Endodermal cell (in vitro differentiated cells): ENCODE data around the gene DLG2. TPM values are rescaled to one million over a fixed set of nuclear protein-coding genes. Genes with fewer than 3 reads are reported as not detected.

ENCODE experiments used
- DNase-seq: peaks from one replicate; pipeline ENCODE4 v3.0.0-alpha.2; 2017
- H3K27ac ChIP-seq: 2 replicates; pipeline ENCODE4 v1.5.1; 2013; ENCODE audit warnings: mild to moderate bottlenecking, low read depth, low read length, moderate library complexity
- H3K27me3 ChIP-seq: 2 replicates; pipeline ENCODE4 v1.6.1; 2013; ENCODE audit warnings: mild to moderate bottlenecking, low read length, moderate library complexity; ENCODE audit not compliant: insufficient read depth, control insufficient read depth, poor library complexity, severe bottlenecking
- H3K36me3 ChIP-seq: 2 replicates; pipeline ENCODE4 v1.7.0; 2013; ENCODE audit warnings: mild to moderate bottlenecking, low read length, moderate library complexity; ENCODE audit not compliant: control insufficient read depth, insufficient read depth
- H3K4me1 ChIP-seq: one replicate; pipeline ENCODE4 v1.7.0; 2013; ENCODE audit warnings: low read length; ENCODE audit not compliant: control insufficient read depth, insufficient read depth
- H3K4me3 ChIP-seq: 2 replicates; pipeline ENCODE4 v1.5.1; 2013; ENCODE audit warnings: mild to moderate bottlenecking, low read length, moderate library complexity
- H3K9ac ChIP-seq: 2 replicates; pipeline ENCODE4 v1.6.1; 2013; ENCODE audit warnings: mild to moderate bottlenecking, low read length, moderate library complexity; ENCODE audit not compliant: poor library complexity, severe bottlenecking; ENCODE audit errors: extremely low read depth
- H3K9me3 ChIP-seq: 2 replicates; pipeline ENCODE4 v1.6.1; 2013; ENCODE audit warnings: mild to moderate bottlenecking, low read length, moderate library complexity; ENCODE audit not compliant: control insufficient read depth
- H3K27ac Mint-ChIP-seq: 2 replicates; pipeline ENCODE4 v1.8.0; 2020; ENCODE audit warnings: mixed read lengths
- H3K27me3 Mint-ChIP-seq: 2 replicates; pipeline ENCODE4 v1.8.0; 2021; ENCODE audit warnings: mild to moderate bottlenecking, mixed read lengths; ENCODE audit not compliant: insufficient read depth
- H3K36me3 Mint-ChIP-seq: 2 replicates; pipeline ENCODE4 v1.8.0; 2020; ENCODE audit warnings: low read depth, mixed read lengths
- H3K4me1 Mint-ChIP-seq: 2 replicates; pipeline ENCODE4 v1.8.0; 2020; ENCODE audit warnings: mixed read lengths
- H3K4me3 Mint-ChIP-seq: 2 replicates; pipeline ENCODE4 v1.8.0; 2020; ENCODE audit warnings: mild to moderate bottlenecking, moderate library complexity, mixed read lengths
- H3K9me3 Mint-ChIP-seq: 2 replicates; pipeline ENCODE4 v1.8.0; 2020; ENCODE audit warnings: mild to moderate bottlenecking, mixed read lengths
- WGBS, 2 experiments: methylation state at CpG; one replicate each; pipeline versions ENCODE4 v1.1.5 to v1.1.7; 2013; ENCODE audit warnings: missing lambda C conversion rate in 2 of 2, mixed read lengths in 1 of 2; ENCODE audit not compliant: insufficient coverage in 1 of 2, insufficient read length in 1 of 2; 5-methylcytosine and 5-hydroxymethylcytosine counted together
- total RNA-seq, 2 donors: library from RNA; stranded (reverse); fragmentation: NEBNext Ultra II Directional in 1 of 2; extraction: Animal tissue kit (Norgen Biotek cat#: 25700) in 1 of 2; gene quantifications; 2 replicates in 1 of 2; 3 replicates in 1 of 2; pipeline ENCODE4 v1.2.1, GENCODE V29; 2021
- TF ChIP-seq, protein P1 (sequence below): fragments of 200-600 bp; sonication (generic); conservative IDR thresholded peaks from 2 replicates; pipeline ENCODE4 v1.5.0; 2021; ENCODE audit warnings: antibody characterized with exemption, mild to moderate bottlenecking

DLG2 gene
- total RNA-seq, 2 donors from 2014 or later = 9.6 to 10.6 TPM

DNA sequence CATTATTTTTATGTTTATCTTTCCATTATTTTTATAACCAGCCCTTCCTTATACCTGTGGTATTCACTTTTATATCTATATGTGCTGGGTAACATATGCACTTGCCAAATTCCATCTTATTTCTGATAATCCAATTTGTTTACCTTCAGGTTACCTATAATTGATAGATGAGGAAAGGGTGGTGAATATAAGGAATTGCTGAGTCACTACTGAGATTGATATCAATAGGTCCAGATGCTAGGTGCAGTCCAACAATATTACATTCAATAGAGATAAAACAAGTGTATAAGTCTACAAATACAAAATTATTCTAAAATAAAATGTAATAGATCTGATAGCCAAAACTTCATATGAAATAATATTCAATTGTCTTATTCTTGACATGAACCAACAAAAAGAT, 1582.0 kb downstream of the DLG2 start:
- Mint-ChIP-seq H3K9me3 (peaks cover 13% of the 10 kb centered on the region), H3K27me3 (no peaks in the 10 kb centered on the region), H3K36me3 (no peaks in the 10 kb centered on the region), H3K4me1 (no peaks in the 10 kb centered on the region), H3K4me3 (no peak overlapping the region), H3K27ac (no peak overlapping the region)
- no peak for DNase-seq
- Histone ChIP-seq H3K4me3 (no peak overlapping the region), H3K27ac (no peak overlapping the region), H3K4me1 (no peaks in the 10 kb centered on the region), H3K9me3 (no peaks in the 10 kb centered on the region), H3K27me3 (no peaks in the 10 kb centered on the region), H3K9ac (no peak overlapping the region), H3K36me3 (no peaks in the 10 kb centered on the region)
- TF ChIP-seq, protein P1, sequence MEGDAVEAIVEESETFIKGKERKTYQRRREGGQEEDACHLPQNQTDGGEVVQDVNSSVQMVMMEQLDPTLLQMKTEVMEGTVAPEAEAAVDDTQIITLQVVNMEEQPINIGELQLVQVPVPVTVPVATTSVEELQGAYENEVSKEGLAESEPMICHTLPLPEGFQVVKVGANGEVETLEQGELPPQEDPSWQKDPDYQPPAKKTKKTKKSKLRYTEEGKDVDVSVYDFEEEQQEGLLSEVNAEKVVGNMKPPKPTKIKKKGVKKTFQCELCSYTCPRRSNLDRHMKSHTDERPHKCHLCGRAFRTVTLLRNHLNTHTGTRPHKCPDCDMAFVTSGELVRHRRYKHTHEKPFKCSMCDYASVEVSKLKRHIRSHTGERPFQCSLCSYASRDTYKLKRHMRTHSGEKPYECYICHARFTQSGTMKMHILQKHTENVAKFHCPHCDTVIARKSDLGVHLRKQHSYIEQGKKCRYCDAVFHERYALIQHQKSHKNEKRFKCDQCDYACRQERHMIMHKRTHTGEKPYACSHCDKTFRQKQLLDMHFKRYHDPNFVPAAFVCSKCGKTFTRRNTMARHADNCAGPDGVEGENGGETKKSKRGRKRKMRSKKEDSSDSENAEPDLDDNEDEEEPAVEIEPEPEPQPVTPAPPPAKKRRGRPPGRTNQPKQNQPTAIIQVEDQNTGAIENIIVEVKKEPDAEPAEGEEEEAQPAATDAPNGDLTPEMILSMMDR = no peak

DNA sequence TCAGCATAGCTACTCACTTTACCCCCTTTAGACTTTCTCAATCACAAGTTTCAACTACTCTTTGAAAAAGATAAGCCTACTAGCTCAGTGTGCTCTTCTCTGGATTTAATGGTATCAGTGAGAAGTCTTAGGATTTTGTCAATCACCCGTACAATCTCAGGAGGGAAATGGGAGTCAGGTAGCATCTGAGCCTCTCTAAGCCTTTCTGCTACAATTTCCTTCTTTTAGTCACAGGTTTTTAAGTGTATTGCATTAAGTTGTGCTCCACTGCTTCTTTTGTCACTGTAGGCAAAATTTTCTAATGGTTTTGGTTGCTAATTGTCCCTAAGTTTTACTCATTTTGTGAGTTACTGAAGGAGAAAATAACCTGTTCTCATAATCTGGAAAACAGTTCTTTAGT, 1582.4 kb downstream of the DLG2 start:
- no peaks in the 10 kb centered on the region for H3K27me3 Mint-ChIP-seq
- no peak for DNase-seq
- Histone ChIP-seq H3K4me3 (no peak overlapping the region), H3K27me3 (no peaks in the 10 kb centered on the region), H3K9ac (no peak overlapping the region), H3K36me3 (no peaks in the 10 kb centered on the region), H3K9me3 (no peaks in the 10 kb centered on the region), H3K4me1 (no peaks in the 10 kb centered on the region), H3K27ac (no peak overlapping the region)
- no peaks in the 10 kb centered on the region for H3K4me1 Mint-ChIP-seq
- 81% methylated on average over 1 of the region's 1 CpG; no CpG with 5 or more reads in 1 of the 2 experiments for whole genome bisulfite sequencing, 2 experiments
- H3K36me3 Mint-ChIP-seq = no peaks in the 10 kb centered on the region
- H3K4me3 Mint-ChIP-seq = no peak overlapping the region
- TF ChIP-seq, protein P1 = no peak
- peaks cover 9% of the 10 kb centered on the region for H3K9me3 Mint-ChIP-seq
- no peak overlapping the region for H3K27ac Mint-ChIP-seq

DNA sequence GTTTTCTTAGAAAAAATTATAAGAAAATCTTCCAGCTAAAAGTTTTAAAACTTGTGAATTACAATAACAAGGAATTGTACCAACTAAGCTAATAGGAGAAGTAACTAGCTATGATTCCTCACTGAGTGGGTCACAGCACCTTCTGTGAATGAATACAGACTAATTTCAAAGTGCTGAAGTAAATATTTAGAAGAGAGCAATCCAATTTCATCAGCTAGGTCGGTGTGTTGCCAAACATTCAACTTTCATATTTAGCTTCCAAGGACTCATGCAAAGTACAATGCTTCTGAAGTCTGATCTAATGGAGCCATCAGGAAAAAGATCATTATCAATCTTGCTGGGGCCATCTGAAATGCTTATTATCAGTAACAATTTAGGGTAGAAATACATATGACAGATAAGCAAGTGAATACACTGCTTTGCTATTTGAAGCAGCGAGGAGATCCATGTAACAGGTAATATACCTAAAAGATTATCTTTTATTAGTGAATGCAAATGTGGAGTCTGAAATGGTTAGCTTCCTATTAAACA, 1590.4 kb downstream of the DLG2 start:
- Histone ChIP-seq H3K36me3 (no peaks in the 10 kb centered on the region), H3K9me3 (no peaks in the 10 kb centered on the region), H3K27me3 (peaks cover 34% of the 10 kb centered on the region), H3K4me1 (no peaks in the 10 kb centered on the region), H3K27ac (no peak overlapping the region), H3K9ac (no peak overlapping the region), H3K4me3 (no peak overlapping the region)
- peaks cover 16% of the 10 kb centered on the region for H3K27me3 Mint-ChIP-seq
- DNase-seq = no peak
- TF ChIP-seq, protein P1 = no peak
- peaks cover 10% of the 10 kb centered on the region for H3K9me3 Mint-ChIP-seq
- no peak overlapping the region for H3K4me3 Mint-ChIP-seq
- no peaks in the 10 kb centered on the region for H3K4me1 Mint-ChIP-seq
- WGBS, 2 experiments = 91 to 100% methylated on average over 1 to 2 of the region's 2 CpGs
- H3K27ac Mint-ChIP-seq = no peak overlapping the region
- no peaks in the 10 kb centered on the region for H3K36me3 Mint-ChIP-seq
